GM12892 (cell line): Measurements from ENCODE around the gene UROS.

Experiments used
- DNase-seq: peaks from one replicate; pipeline ENCODE4 v3.0.0; 2011; ENCODE audit not compliant: insufficient read length
- FAIRE-seq: peaks from 2 replicates; lab custom pipeline; 2011; peaks lifted over from hg19 to GRCh38; lab: Jason Lieb, UNC
- POLR2A ChIP-seq: IDR thresholded peaks from 2 replicates; pipeline ENCODE4 v1.6.1; 2011; ENCODE audit warnings: low read depth, low read length, control low read depth
- POLR2AphosphoS5 ChIP-seq: IDR thresholded peaks from 2 replicates; pipeline ENCODE4 v1.6.1; 2011; ENCODE audit warnings: low read depth, low read length, control low read depth
- TAF1 ChIP-seq: IDR thresholded peaks from 2 replicates; pipeline ENCODE4 v1.6.1; 2011; ENCODE audit warnings: low read depth, mild to moderate bottlenecking, control low read depth, low read length, borderline replicate concordance

Gene UROS

DNA sequence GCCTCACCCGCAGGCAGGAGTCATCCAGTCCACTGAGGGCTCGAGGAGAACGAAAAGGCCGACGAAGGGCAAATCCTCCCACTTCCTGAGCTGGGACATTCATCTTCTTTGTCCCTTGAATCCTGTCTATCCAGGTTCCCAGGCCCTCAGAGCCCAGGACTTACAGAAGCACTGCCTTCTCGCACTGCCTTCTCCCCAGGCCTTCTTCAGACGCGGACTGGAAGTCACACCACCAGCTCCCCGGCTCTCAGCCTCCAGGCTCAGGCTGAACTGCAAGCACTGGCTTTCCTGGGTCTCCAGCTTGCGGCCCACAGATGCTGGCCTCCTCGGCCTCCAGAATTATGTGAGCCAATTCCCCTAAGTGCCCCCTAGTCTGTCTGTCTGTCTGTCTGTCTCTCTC, 41.0 kb downstream of the UROS start:
- DNase-seq, result no peak
- TF ChIP-seq TAF1 (no peak), POLR2A (no peak), POLR2AphosphoS5 (no peak)
- FAIRE-seq, result no peak

DNA sequence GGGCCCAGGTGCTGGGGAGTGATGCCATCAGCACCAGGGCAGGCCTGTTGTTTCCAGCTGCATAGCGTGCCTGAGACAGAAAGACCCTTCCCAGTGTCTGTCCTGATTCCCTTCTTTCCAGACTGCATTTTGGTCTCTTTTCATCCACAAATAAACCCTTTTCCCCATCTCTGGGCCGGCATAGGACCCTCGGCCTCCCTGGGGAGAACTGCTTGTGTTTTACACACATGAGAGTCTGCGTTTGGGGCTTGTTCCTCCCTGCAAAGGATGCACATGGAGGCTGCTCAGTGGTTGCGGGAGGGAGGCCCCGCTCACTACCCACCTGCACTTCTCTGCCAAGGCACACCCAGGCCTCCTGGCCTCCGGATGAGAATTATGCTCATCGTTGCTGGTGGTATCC, 41.7 kb downstream of the UROS start:
- FAIRE-seq, result no peak
- no peak for TF ChIP-seq POLR2A
- DNase-seq, result no peak

DNA sequence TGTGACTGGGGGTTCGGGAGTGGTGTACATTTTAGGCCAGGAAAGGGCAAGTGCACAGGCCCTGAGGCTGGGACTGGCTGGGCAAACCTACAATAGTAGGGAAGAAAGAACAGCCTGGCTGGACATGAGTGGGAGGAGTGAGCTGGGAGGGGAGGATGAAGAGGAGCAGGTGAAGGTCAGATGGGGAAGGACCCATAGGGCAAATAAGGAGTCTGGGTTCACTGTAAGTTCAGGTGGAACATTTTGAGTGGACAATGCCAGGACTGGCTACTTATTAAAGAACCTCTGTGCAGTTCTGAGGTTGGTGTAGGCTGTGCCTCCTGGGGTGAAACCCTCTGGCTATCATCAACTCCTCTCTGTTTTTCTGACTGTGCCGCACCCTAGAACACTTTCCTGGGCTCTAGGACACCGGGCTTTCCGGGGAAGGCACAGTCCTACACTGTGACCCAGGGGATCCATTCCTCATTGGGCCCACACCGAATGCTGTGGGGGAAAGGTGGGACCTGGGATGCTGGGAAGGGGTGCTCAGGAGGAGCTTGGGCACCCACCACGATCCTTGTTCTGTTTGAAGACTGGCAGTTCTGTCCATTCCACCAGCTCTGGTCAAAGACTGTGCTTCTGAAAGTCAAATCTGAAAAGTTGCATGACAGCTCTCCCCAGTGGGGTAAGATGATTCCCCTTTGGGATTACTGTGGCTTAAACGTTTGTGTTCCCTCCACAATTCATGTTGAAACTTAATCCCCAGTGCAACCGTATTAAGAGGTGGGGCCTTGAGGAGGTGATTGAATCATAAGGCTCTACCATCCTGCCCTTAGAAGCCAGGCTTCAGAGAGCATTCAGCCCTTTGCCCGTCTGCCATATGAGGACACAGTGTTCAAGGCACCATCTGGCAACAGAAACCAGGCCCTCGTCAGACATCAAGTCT, 43.4 kb downstream of the UROS start:
- DNase-seq (no peak), FAIRE-seq (no peak)
- TF ChIP-seq TAF1, result no peak
- no peak for TF ChIP-seq POLR2A
- TF ChIP-seq POLR2AphosphoS5, result no peak

DNA sequence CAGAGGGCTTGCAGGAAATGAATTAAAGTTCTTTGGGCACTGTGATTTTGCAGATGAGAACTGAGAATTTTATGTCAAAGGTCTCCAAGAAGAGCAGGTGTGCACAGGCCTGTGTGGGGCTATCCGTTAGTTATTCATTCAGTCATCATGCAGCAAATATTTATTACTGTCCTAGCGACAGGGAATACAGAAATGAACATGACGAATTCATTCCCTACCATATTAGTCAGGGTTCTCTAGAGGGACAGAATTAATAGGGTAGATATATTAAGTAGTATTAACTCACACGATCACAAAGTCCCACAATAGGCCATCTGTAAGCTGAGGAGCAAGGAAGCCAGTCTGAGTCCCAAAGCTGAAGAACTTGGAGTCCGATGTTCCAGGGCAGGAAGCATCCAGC, 44.5 kb downstream of the UROS start:
- FAIRE-seq (no peak), DNase-seq (no peak)
- TF ChIP-seq POLR2AphosphoS5 (no peak), TAF1 (no peak), POLR2A (no peak)

DNA sequence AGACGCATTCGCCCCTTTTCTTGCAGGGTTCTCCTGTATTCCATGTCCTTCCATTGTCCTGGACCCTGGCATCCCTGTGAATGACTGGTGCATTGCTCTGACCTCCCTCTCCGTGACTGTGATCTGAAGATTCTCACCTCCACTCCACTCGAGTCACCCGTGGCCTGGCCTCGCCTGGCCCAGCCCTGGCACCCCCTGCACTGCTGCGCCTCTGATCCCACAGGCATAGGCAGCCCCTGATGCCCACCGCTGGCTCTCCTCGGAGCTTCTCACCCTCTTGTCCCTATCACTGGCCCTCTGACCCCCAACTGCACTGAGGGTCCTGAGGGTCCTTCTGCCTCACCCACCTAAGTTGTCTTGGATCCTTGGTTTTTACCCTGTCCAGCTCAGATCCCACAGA, 45.3 kb downstream of the UROS start:
- no peak for FAIRE-seq
- no peak for DNase-seq
- TF ChIP-seq POLR2AphosphoS5 (no peak), POLR2A (no peak), TAF1 (no peak)

DNA sequence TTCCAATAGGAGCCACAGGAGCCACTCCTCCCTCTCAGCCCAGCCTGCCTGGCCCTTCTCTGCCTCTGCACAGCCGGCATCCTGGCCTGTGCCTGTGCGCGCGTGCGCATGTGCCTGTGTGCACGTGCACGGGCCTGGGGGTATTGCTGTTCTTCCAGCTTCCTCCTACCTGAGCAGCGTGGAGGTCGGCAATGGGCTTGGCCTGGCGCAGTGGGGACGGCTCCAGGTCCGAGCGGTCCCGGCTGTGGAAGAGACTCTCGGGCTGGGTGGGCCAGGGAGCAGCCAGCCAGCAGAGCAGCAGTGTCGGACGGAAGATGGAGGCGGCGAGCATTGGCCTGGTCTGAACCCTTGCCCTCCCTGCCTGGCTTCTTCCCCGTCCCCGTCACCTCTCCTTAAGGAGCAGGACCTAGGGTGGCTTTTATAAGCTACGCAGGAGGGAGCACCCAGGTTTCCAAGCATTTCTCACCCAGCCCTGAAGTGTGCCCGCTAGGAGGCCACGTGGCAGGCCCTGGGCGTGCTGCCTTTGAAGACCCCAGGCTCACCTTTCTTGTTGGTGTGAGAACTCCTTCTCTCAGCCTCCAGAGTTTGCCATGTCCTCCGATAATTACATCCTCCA, 47.5 kb downstream of the UROS start, which contains the start of gene MMP21:
TSS of gene MMP21 (minus strand) at position 331 of the 616 bp plus-strand sequence. CDS start at position 331, 0 bp downstream.
- FAIRE-seq (no peak), DNase-seq (no peak)
- TF ChIP-seq TAF1, result no peak
- no peak for TF ChIP-seq POLR2A
- no peak for TF ChIP-seq POLR2AphosphoS5

DNA sequence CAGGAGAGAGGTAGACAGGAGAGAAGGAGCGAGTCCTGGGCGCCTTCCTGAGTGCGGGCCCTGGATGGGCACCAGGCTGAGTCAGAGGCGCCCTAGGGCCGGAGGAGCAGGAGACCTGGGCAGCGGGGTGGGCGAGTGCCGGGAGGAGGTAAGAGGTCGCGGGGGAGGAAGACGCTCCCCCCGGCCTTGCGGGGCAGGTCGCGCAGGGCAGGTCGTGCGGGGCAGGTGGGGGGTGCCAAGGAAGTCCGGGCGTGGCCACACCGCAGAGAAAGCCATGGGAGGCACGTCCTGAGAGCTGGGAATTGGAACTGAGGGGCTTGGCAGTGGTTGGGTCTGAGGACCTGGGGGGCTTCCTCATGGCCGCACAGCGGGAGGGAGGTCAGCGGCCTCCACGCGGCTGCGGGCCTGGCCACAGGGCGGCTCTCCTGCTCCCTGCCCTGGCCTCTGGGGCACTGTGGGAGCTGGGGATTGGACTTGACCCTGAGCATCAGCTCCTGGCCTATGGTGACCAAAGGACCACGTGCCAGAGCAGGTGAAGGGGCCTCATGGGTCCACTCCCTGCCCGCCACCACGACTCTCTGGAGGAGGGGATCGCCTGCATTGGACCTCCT, 48.4 kb downstream of the UROS start:
- TF ChIP-seq POLR2A, result no peak
- FAIRE-seq, result no peak

DNA sequence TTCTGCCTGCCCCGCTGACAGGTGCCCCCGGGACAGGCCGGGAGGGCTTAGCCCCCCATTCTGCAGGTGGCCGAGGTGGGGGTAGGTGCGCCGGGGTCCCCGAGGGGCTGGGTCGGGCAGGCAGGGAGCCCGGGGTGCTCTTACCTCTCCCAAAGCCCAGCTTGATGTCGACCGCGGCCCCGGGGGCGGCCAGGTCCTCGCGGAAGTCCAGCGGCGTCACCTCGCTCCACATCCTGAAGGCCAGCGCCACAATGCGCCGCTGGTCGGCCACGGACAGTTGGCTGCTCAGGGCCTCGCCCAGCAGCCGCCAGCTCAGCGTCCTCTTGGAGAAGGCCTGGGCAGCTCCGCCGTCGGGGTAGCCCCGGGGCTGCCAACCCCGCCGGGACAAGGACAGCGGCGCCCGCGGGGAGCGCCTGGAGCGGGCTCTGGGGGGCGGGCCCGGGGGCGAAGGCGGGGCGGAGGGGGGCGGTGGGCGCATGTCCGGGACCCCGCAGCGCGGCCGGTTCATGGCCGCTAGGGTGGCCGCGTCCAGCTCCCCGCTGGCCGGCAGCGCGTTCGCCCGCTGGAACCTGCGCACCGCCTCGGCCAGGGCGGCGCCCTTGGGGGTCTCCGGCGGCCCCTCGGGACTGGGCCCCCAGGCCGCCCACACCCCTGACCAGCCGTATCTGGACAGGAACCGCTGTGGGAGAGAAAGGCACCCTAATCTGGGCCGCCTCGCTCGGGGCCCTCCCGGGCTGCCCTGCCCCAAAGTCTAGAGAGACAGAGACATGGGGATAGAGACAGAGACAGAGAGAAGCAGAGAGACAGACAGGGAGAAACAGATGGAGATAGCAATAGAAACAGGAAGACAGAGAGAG, 49.1 kb downstream of the UROS start:
- FAIRE-seq, result no peak
- no peak for DNase-seq
- TF ChIP-seq POLR2A, result no peak
- no peak for TF ChIP-seq POLR2AphosphoS5
- no peak for TF ChIP-seq TAF1

More for the DNA sequence above, 48.4 kb downstream of the UROS start:
- no peak for DNase-seq

DNA sequence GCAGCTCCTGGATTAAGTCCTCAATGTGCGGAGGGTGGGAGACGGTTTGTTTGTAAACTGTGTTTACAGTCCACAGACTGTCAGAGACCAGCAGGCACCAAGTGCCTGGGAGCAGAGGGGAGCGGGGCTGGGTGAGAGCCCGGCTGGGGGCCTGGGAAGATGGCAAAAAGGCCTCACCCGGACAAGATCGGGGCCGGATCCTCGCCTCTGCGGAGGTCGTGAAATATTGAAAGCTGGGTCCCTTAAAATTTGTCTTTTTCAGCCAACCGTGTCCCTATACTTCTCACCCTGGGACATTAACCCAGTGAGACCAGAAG, 50.2 kb downstream of the UROS start:
- DNase-seq (no peak), FAIRE-seq (no peak)

DNA sequence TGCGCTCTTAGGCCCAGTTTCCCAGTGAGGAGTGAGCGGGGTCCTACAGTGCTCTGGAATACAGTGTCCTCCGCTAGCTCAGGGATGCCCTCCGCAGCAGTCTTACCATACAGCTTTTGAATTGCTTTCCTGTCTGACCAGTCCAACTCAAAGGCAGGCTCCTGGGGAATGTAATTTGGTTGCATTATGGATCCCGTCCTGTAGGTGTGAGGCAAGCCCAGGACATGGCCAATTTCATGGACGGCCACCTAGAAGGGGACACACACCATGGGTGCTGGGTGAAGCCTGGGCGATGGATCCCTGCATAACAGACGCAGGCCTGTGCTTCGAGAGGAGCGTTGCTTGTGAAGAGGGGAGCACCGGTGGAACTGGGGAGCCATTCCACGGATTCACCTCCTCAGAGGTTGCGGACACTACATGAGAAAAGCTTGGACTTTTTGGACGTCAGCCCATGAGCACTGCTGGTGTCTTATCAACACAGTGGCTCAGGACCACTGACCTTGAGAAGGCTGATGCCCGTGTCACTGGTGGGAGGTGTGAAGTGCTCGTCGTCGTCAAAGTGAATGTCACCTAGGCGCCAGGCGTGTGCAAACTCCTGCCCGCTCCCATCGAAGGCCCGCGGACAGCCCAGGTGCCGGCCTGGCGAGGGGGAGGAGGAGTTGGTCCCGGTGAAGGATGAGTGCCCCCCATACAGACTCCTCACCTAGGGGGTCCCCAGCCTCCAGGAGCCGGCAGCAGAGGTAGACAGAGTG, 50.8 kb downstream of the UROS start:
- no peak for DNase-seq
- TF ChIP-seq POLR2A (no peak), POLR2AphosphoS5 (no peak), TAF1 (no peak)
- FAIRE-seq, result no peak

More for the DNA sequence above, 50.2 kb downstream of the UROS start:
- TF ChIP-seq POLR2A, result no peak
- TF ChIP-seq POLR2AphosphoS5, result no peak
- no peak for TF ChIP-seq TAF1

DNA sequence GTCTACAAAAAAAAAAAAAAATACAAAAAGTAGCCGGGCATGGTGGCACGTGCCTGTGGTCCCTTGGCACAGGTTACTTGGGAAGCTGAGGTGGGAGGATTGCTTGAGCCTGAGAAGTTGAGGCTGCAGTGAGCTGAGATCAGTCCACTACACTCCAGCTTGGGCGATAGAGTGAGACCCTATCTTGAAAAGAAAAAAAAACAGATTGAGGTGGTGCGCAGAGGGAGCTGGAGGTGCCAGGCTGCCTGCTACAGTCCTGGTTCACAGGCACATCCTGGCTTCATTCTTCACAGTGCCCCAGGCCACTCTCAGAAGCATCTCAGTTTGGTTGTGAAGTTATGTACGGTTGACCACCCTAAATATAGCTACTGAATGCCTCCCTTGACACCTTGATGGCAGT, 52.2 kb downstream of the UROS start:
- no peak for DNase-seq
- FAIRE-seq, result no peak
- TF ChIP-seq POLR2A, result no peak
- TF ChIP-seq TAF1, result no peak
- TF ChIP-seq POLR2AphosphoS5, result no peak
